ENCODE measurements around the gene MAP4.

The MAP4 gene

GRCh38 chr3:47950453-47951169 lies 65.6 kb downstream of the MAP4 start:
- H3K4me3 ChIP-seq (ENCODE audit: low read depth, low read length) = no peak overlapping the region
- no peak for TF ChIP-seq CTCF (IDR thresholded peaks at IDR 0.05; ENCODE audit: borderline replicate concordance, insufficient read depth, low read depth, low read length)

GRCh38 chr3:47949979-47950378 lies 66.2 kb downstream of the MAP4 start:
- no peak for TF ChIP-seq CTCF (IDR thresholded peaks at IDR 0.05; ENCODE audit: borderline replicate concordance, insufficient read depth, low read depth, low read length)

GRCh38 chr3:47940232-47940631 lies 76.0 kb downstream of the MAP4 start:
- no peak for TF ChIP-seq CTCF (IDR thresholded peaks at IDR 0.05; ENCODE audit: borderline replicate concordance, insufficient read depth, low read depth, low read length)

More at GRCh38 chr3:47949979-47950378, 66.2 kb downstream of the MAP4 start:
- no peak overlapping the region for H3K4me3 ChIP-seq (ENCODE audit: low read depth, low read length)

GRCh38 chr3:47932421-47932820 lies 83.8 kb downstream of the MAP4 start:
- no peak for TF ChIP-seq CTCF (IDR thresholded peaks at IDR 0.05; ENCODE audit: borderline replicate concordance, insufficient read depth, low read depth, low read length)
- H3K4me3 ChIP-seq (ENCODE audit: low read depth, low read length) = no peak overlapping the region

More at GRCh38 chr3:47940232-47940631, 76.0 kb downstream of the MAP4 start:
- H3K4me3 ChIP-seq (ENCODE audit: low read depth, low read length) = no peak overlapping the region

- TF ChIP-seq CTCF (IDR thresholded peaks at IDR 0.05; ENCODE audit: borderline replicate concordance, insufficient read depth, low read depth, low read length) = no peak
- H3K4me3 ChIP-seq (ENCODE audit: low read depth, low read length) = no peak overlapping the region
Observed at GRCh38 chr3:47930979-47931378, 85.2 kb downstream of the MAP4 start.

GRCh38 chr3:47916696-47917095 lies 99.5 kb downstream of the MAP4 start:
- no peak overlapping the region for H3K4me3 ChIP-seq (ENCODE audit: low read depth, low read length)
- TF ChIP-seq CTCF (IDR thresholded peaks at IDR 0.05; ENCODE audit: borderline replicate concordance, insufficient read depth, low read depth, low read length) = no peak

GRCh38 chr3:47916201-47916600 lies 100.0 kb downstream of the MAP4 start:
- H3K4me3 ChIP-seq (ENCODE audit: low read depth, low read length) = no peak overlapping the region
- no peak for TF ChIP-seq CTCF (IDR thresholded peaks at IDR 0.05; ENCODE audit: borderline replicate concordance, insufficient read depth, low read depth, low read length)
